ENCODE data around the gene ITGBL1. TPM values are rescaled to one million over a fixed set of nuclear protein-coding genes. Genes with fewer than 3 reads are reported as not detected.

The ITGBL1 gene
- total RNA-seq, 2 donors from 2014 or later = not detected

- Mint-ChIP-seq H3K9me3 (no peaks in the 10 kb centered on the region), H3K36me3 (no peaks in the 10 kb centered on the region), H3K27ac (no peak overlapping the region)
- ATAC-seq (no peak), DNase-seq (ENCODE audit: low spot score in 2 of 2) (no peak)
Measured at GRCh38 chr13:101570410-101570809, 117.9 kb downstream of the ITGBL1 start.

DNA sequence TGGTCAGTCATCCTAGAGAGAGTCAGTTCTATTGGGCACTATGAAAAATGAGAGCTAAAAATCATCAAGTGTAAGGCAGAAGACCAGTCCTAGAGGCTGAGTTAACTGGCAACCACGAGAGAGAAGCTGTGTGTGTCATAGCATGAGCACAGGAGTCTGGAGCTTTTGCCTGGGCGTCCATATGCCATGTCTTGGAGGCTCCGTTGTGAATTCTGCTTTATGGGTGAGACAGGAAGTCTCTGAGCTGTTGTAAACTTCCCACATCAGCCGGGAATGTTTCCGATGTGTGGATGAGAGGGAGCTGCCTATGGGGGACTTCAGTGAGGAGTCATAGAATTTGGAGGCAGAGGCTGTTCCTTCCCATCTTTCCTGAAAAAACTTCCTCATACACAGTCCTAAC is 120.0 kb downstream of the ITGBL1 start:
- DNase-seq (ENCODE audit: low spot score in 2 of 2) (no peak), ATAC-seq (no peak)
- Mint-ChIP-seq H3K36me3 (no peaks in the 10 kb centered on the region), H3K9me3 (no peaks in the 10 kb centered on the region), H3K27ac (no peak overlapping the region)

DNA sequence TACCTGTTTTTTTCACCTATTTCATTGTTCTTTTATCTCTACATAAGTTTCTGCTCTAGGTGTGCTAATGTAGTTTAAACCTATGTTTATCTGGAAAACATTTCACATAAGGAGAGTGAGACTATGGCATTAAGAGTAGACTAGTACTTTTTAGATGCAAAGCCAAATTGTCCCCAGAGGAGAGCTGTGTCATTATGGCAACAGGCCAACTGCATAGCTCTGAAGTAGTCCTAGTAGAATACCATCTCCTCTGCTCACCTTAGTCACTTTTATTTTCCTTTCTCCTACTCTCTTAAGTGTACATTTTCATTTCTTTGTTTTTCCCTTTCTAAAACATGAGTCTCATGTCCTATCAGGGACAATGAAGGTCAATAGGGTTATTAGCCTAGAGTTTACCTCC is 123.1 kb downstream of the ITGBL1 start:
- no peak for DNase-seq (ENCODE audit: low spot score in 2 of 2)
- Mint-ChIP-seq H3K9me3 (no peaks in the 10 kb centered on the region), H3K36me3 (no peaks in the 10 kb centered on the region), H3K27ac (no peak overlapping the region)
- ATAC-seq = no peak

- H3K36me3 Mint-ChIP-seq = no peaks in the 10 kb centered on the region
- ATAC-seq (no peak), DNase-seq (ENCODE audit: low spot score in 2 of 2) (no peak)
- H3K9me3 Mint-ChIP-seq = no peaks in the 10 kb centered on the region
- H3K27ac Mint-ChIP-seq = no peak overlapping the region
Measured at GRCh38 chr13:101576455-101576854, 124.0 kb downstream of the ITGBL1 start.

DNA sequence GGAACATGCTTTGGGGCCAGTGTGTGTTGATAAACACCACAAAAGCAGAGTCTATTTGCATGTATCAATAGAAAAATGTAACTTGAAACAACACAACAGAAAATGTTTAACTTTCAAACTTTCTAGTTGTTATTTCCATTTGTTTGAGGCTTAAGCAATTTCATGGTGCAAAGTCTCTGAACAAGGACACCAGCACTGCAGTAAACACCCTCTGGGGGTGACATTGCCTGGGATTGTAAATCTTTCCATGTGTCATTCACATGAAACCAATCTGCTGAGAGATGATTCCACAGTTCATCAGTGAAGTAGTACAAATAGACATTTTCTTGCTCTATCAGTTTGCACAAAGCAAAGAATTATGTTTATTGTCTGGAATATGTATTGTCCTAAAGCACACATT is 124.5 kb downstream of the ITGBL1 start:
- Mint-ChIP-seq H3K9me3 (no peaks in the 10 kb centered on the region), H3K36me3 (no peaks in the 10 kb centered on the region), H3K27ac (no peak overlapping the region)
- DNase-seq (ENCODE audit: low spot score in 2 of 2) = no peak
- no peak for ATAC-seq

DNA sequence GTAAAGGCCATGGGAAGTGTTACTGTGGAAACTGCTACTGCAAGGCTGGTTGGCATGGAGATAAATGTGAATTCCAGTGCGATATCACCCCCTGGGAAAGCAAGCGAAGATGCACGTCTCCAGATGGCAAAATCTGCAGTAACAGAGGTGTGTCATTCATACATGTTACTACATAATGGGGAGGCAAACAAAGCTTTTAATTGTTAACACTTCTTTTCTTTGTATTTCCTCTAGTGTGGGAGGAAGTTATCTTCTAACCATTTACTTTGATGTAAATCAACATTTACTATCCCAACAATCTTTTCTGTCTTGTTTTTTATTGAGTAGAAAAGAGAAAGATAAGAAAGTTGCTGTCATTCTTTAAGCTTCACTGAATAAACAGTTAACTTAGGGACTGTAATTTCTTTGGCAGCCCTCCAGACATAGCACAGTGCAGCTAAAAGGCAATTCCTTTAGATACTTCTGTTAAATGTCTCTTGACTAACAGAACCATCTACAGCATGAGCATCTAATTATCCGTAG is 126.9 kb downstream of the ITGBL1 start:
- ATAC-seq (no peak), DNase-seq (ENCODE audit: low spot score in 2 of 2) (no peak)
- Mint-ChIP-seq H3K9me3 (no peaks in the 10 kb centered on the region), H3K27ac (no peak overlapping the region), H3K36me3 (no peaks in the 10 kb centered on the region)

GRCh38 chr13:101584331-101584730 is 131.9 kb downstream of the ITGBL1 start:
- no peaks in the 10 kb centered on the region for H3K9me3 Mint-ChIP-seq
- H3K27ac Mint-ChIP-seq = no peak overlapping the region
- ATAC-seq (no peak), DNase-seq (ENCODE audit: low spot score in 2 of 2) (no peak)
- no peaks in the 10 kb centered on the region for H3K36me3 Mint-ChIP-seq

- no peak for ATAC-seq
- no peak for DNase-seq (ENCODE audit: low spot score in 2 of 2)
- H3K27ac Mint-ChIP-seq = no peak overlapping the region
- peaks cover 3 to 10% of the 10 kb centered on the region in 2 donors for H3K9me3 Mint-ChIP-seq
- H3K36me3 Mint-ChIP-seq = no peaks in the 10 kb centered on the region
Measured at GRCh38 chr13:101590479-101590878, 138.0 kb downstream of the ITGBL1 start.

DNA sequence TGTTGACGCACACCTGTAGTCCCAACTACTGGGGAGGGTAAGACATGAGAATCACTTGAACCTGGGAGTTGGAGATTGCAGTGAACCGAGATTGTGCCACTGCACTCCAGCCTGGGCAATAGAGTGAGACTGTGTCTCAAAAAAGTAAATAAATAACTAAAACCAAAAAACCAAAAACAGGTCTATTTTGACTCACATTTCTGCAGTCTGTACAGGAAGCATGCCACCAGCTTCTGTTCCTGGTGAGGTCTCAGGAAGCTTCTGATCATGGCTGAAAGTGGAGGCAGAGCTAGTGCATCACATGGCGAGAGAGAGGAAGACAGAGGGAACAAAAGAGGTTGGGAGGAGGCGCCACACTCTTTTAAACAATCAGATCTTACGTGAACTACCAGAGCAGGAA is 142.5 kb downstream of the ITGBL1 start:
- ATAC-seq (no peak), DNase-seq (ENCODE audit: low spot score in 2 of 2) (no peak)
- H3K27ac Mint-ChIP-seq = no peak overlapping the region
- H3K36me3 Mint-ChIP-seq = no peaks in the 10 kb centered on the region
- H3K9me3 Mint-ChIP-seq = peaks cover 3 to 10% of the 10 kb centered on the region in 2 donors

- Mint-ChIP-seq H3K9me3 (peaks cover 3 to 10% of the 10 kb centered on the region in 2 donors), H3K27ac (no peak overlapping the region), H3K36me3 (no peaks in the 10 kb centered on the region)
- DNase-seq (ENCODE audit: low spot score in 2 of 2) (no peak), ATAC-seq (no peak)
Measured at GRCh38 chr13:101596803-101597202, 144.3 kb downstream of the ITGBL1 start.

DNA sequence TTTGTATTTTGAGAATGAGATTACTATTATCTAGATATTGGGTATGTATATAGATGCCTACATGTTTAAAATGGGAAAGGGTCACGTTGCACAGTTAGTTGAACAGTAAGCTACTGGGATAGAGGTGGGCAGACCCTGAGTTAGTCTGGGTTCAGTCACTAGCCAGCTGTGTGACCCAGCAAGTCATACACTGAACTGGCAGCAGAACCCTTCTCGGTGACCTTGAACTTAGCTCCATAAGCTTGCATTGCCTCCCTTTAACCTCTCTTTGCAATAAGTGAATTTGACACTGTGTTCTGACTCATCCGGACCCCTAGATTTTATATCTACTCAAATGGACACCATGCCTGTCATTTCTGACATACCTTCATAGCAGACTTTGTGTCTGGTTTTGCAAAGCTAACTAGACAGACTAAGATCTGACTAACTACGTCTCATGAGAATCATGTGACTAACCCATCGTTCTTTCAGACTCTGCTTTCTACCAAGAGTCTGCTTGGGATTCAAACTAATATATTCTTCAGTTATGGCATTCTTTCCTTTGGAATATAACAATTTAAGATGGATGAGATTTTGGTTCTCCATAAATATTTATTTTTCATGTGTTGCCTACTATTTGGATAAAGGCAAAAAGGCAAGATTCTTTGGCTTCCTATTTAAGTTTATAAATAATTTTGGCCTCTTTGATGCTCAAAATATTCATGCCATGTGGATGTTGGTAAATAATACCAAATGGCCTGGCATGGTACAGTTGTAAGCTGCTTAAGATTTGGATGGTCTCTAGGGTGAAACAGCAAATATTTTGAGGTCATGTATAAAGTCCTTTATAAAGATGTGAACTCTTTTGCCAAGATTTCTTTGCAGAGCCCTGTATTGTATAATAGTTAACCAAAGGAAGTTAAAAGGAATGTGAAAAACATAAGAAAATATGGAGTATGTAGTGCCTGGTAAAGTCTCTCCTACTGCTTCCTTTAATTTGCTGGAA is 159.3 kb downstream of the ITGBL1 start:
- DNase-seq (ENCODE audit: low spot score in 2 of 2) (no peak), ATAC-seq (no peak)
- H3K9me3 Mint-ChIP-seq = no peaks in the 10 kb centered on the region
- no peak overlapping the region for H3K27ac Mint-ChIP-seq
- H3K36me3 Mint-ChIP-seq = no peaks in the 10 kb centered on the region

DNA sequence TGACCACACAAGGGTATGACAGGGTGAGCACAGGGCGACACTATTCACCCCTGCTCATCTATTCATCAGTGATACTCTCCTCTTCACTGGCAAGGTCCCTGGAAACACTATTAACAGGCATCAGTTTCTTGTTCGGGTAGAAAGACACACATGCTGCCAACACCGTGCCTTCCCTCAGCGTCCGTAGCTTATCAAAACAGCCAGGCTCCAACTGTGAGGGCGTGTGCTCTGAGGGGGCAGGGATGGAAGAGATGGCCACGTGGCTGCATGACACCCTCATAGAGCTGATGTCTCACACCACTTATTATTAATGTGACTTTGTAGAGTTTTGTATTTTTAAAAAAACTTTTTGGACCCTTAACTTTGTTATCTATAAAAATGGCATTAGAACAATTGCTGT is 160.3 kb downstream of the ITGBL1 start:
- no peak for ATAC-seq
- no peaks in the 10 kb centered on the region for H3K36me3 Mint-ChIP-seq
- H3K9me3 Mint-ChIP-seq = no peaks in the 10 kb centered on the region
- DNase-seq (ENCODE audit: low spot score in 2 of 2) = no peak
- no peak overlapping the region for H3K27ac Mint-ChIP-seq

- H3K9me3 Mint-ChIP-seq = no peaks in the 10 kb centered on the region
Measured at GRCh38 chr13:101614491-101614890, 162.0 kb downstream of the ITGBL1 start.

GRCh38 chr13:101618440-101619187 is 166.1 kb downstream of the ITGBL1 start:
- DNase-seq (ENCODE audit: low spot score in 2 of 2) = no peak
- peak in 1 of 2 donors; percentile 45 for ATAC-seq
- peaks cover 0 to 3% of the 10 kb centered on the region in 2 donors for H3K9me3 Mint-ChIP-seq
- no peaks in the 10 kb centered on the region for H3K36me3 Mint-ChIP-seq
- H3K27ac Mint-ChIP-seq = no peak overlapping the region

More at GRCh38 chr13:101614491-101614890, 162.0 kb downstream of the ITGBL1 start:
- Mint-ChIP-seq H3K36me3 (no peaks in the 10 kb centered on the region), H3K27ac (no peak overlapping the region)
- no peak for ATAC-seq
- no peak for DNase-seq (ENCODE audit: low spot score in 2 of 2)

DNA sequence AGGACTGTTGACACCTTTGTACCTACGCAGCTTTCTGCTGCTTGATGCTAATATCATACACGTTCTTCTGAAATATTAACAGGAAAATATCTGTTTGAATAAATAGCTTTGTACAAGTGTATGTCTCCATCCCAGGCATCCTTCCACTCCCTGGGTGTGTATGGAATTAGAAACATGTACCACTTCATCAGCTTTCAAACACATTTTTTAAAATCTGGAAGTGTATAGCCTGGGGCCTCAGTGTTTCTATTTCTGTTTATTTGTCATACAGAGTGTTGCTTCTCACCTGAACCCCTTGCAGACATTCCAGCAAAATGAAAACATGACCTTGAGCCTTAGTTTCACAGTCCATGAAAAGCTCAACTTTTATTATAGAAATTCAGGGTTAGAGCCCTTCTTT is 168.6 kb downstream of the ITGBL1 start:
- Mint-ChIP-seq H3K9me3 (peaks cover 0 to 3% of the 10 kb centered on the region in 2 donors), H3K27ac (no peak overlapping the region), H3K36me3 (no peaks in the 10 kb centered on the region)
- DNase-seq (ENCODE audit: low spot score in 2 of 2) (no peak), ATAC-seq (no peak)

DNA sequence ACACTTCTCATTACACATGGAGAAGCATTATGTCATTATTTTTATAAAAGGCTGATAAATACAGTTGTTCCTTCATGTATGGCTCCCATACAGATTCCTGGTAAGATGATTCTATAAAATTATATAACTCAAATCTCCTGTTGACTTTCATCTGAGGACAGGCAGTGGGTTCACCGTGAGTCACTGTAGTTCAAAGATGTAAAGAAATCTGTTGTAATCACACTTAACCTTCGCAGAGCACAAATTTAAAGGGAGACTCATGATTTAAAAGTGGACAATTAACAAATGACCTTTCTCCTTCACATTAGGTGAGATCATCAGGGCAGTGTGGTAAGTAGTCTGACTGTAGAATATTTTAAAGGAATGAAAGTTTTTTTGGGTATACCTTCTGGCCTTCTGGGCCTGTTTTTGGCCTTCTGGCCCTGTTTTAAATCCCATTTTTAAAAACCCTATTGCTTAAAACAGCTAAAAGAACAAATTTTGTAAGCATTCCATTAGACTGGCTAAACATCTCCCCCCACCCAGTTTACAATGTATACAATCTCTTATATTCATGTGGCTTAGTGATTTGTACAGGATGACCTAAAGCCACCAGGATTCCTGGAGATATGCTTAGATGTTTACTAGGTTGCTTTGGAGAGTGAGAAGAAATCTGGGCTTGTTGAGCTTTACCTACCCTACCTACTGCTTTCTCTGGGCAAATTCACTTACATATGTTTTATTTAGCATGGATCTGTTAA is 171.2 kb downstream of the ITGBL1 start:
- DNase-seq (ENCODE audit: low spot score in 2 of 2) = no peak
- H3K9me3 Mint-ChIP-seq = peaks cover 0 to 3% of the 10 kb centered on the region in 2 donors
- no peak for ATAC-seq
- no peaks in the 10 kb centered on the region for H3K36me3 Mint-ChIP-seq
- H3K27ac Mint-ChIP-seq = no peak overlapping the region

Data from activated naive CD4-positive, alpha-beta T cell treated with anti-CD3 and anti-CD28 coated beads, Interleukin-2, amount 50 U/mL, for 72 hours (primary cell).